ENCODE results near the gene DLGAP1. TPM values are rescaled to one million over a fixed set of nuclear protein-coding genes. Genes with fewer than 3 reads are reported as not detected.
A peak's percentile ranks its signal among the peaks of the same experiment; 100 is the strongest.

The DLGAP1 gene
- total and polyA plus RNA-seq, 10 of the 15 experiments (the other 5 are each of a cell fraction or from before 2014, with no cell fraction given): 0.23 to 27.6 (median 1.9) TPM

DNA sequence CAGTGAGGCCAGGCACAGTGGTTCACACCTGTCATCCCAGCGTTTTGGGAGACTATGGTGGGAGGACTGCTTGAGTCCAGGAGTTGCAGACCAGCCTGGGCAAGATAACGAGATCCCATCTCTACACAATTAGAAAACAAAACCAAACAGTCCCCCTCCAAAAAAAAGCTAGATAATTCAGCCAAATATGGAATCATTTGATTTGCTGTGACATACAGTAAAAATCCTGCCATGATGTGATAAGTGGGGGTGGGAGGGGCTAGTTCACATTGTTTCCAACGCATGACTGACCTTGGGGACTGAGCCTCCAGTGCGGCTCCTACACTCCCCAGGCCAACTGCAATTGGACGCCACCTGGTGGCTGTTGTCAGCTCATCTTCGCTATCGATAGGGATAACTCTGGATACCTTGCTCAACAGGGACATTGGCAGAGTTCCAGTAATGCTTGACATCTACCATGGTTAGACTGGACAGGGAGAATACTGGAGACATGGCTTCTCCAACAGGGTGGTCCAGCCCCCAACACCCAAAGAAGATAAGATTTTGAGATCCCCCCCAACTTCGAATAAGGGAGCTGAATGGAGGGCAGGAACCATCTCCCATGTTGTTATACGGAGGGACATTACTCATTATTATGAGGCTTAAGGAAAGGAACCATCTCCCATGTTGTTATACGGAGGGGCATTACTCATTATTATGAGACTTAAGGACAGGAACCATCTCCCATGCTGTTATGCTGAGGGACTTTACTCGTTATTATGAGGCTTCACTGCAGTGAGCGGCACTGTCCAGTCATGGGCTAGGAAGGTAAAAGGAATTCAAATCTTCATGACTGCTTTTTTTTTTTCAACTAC lies 869.2 kb downstream of the DLGAP1 start (continued):
- TF ChIP-seq SREBF1 (IDR thresholded peaks at IDR 0.05; ENCODE audit: low read length) (no peak), EED (IDR thresholded peaks at IDR 0.05; ENCODE audit: low read depth) (peak; percentile 43; the same call in 1 of the 2 replicates), BCL11A (IDR thresholded peaks at IDR 0.05; ENCODE audit: low read depth, low read length) (no peak), CREM (IDR thresholded peaks at IDR 0.05; ENCODE audit: low read depth) (no peak)
- TF ChIP-seq, protein P1, sequence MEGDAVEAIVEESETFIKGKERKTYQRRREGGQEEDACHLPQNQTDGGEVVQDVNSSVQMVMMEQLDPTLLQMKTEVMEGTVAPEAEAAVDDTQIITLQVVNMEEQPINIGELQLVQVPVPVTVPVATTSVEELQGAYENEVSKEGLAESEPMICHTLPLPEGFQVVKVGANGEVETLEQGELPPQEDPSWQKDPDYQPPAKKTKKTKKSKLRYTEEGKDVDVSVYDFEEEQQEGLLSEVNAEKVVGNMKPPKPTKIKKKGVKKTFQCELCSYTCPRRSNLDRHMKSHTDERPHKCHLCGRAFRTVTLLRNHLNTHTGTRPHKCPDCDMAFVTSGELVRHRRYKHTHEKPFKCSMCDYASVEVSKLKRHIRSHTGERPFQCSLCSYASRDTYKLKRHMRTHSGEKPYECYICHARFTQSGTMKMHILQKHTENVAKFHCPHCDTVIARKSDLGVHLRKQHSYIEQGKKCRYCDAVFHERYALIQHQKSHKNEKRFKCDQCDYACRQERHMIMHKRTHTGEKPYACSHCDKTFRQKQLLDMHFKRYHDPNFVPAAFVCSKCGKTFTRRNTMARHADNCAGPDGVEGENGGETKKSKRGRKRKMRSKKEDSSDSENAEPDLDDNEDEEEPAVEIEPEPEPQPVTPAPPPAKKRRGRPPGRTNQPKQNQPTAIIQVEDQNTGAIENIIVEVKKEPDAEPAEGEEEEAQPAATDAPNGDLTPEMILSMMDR (IDR thresholded peaks at IDR 0.05 in 2 of 3, conservative IDR thresholded peaks at IDR 0.05 in 1 of 3; ENCODE audit: control insufficient read depth in 2 of 3, extremely low read depth in 1 of 3, insufficient read depth in 1 of 3, low read depth in 3 of 3, low read length in 3 of 3): peak; percentile 70 to 76 (median 72)
- TF ChIP-seq, protein P2, sequence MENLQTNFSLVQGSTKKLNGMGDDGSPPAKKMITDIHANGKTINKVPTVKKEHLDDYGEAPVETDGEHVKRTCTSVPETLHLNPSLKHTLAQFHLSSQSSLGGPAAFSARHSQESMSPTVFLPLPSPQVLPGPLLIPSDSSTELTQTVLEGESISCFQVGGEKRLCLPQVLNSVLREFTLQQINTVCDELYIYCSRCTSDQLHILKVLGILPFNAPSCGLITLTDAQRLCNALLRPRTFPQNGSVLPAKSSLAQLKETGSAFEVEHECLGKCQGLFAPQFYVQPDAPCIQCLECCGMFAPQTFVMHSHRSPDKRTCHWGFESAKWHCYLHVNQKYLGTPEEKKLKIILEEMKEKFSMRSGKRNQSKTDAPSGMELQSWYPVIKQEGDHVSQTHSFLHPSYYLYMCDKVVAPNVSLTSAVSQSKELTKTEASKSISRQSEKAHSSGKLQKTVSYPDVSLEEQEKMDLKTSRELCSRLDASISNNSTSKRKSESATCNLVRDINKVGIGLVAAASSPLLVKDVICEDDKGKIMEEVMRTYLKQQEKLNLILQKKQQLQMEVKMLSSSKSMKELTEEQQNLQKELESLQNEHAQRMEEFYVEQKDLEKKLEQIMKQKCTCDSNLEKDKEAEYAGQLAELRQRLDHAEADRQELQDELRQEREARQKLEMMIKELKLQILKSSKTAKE (IDR thresholded peaks at IDR 0.05; ENCODE audit: low read depth, poor library complexity, severe bottlenecking): peak; percentile 30
